B cell (primary cell): Measurements from ENCODE around the gene INKA1. TPM values are rescaled to one million over a fixed set of nuclear protein-coding genes. Genes with fewer than 3 reads are reported as not detected.
A peak's percentile ranks its signal among the peaks of the same experiment; 100 is the strongest.
"Not testable (repeated sequence)": the region's sequence is repeated elsewhere in the genome, so short reads cannot be mapped to it uniquely, and the experiment has no call there.

ENCODE experiments used
- ATAC-seq: fragments of 200-7000 bp; cut with Tn5 transposase; one replicate; pipeline ENCODE4 v1.10.0; 2021; ENCODE audit warnings: low read depth, mild to moderate bottlenecking, moderate number of reproducible peaks, moderate library complexity
- CTCF ChIA-PET: fragments of 350-600 bp; sonication (Branson Sonifier 250); formaldehyde crosslinking; loops from one replicate; lab custom pipeline; 2021; ENCODE audit warnings: antibody characterized with exemption, inconsistent platforms; lab: Charles Lee
- POLR2A ChIA-PET: fragments of 350-600 bp; sonication (Branson Sonifier 250); formaldehyde crosslinking; loops from one replicate; lab custom pipeline; 2021; ENCODE audit warnings: antibody characterized with exemption; lab: Charles Lee
- DNase-seq: peaks from one replicate; pipeline ENCODE4 v3.0.0; 2013
- H2AFZ ChIP-seq: 2 replicates; pipeline ENCODE4 v1.6.1; 2012; ENCODE audit warnings: mild to moderate bottlenecking, low read depth, low read length; ENCODE audit not compliant: insufficient read depth, poor library complexity, severe bottlenecking
- H3K27ac ChIP-seq, 2 donors: 1 replicate in 1 of 2; 2 replicates in 1 of 2; pipeline ENCODE4 v1.5.1; 2012 to 2013; ENCODE audit warnings: low read length in 2 of 2, mild to moderate bottlenecking in 2 of 2, moderate library complexity in 1 of 2
- H3K27me3 ChIP-seq, 4 experiments: fragments of 200-600 bp in 1 of 4; sonication (generic) in 1 of 4; replicated peaks in 1 of 4; 1 replicate in 2 of 4; 2 replicates in 2 of 4; pipeline versions ENCODE4 v1.6.1 to v1.7.0; 2013 to 2016; ENCODE audit warnings: low read length in 3 of 4, mild to moderate bottlenecking in 2 of 4, mixed read lengths in 1 of 4, moderate library complexity in 1 of 4; ENCODE audit not compliant: insufficient read depth in 4 of 4, control insufficient read depth in 3 of 4; ENCODE audit errors: control extremely low read depth in 1 of 4
- H3K36me3 ChIP-seq, 2 experiments: replicated peaks in 1 of 2; 1 replicate in 1 of 2; 2 replicates in 1 of 2; pipeline versions ENCODE4 v1.6.1 to v1.7.1; 2013; ENCODE audit warnings: low read length in 1 of 2; ENCODE audit not compliant: insufficient read depth in 2 of 2, control insufficient read depth in 1 of 2; ENCODE audit errors: control extremely low read depth in 1 of 2, extremely low read depth in 1 of 2
- H3K4me1 ChIP-seq, 2 donors: fragments of 200-600 bp in 1 of 2; sonication (generic) in 1 of 2; 1 replicate in 1 of 2; 2 replicates in 1 of 2; pipeline versions ENCODE4 v1.5.1 to v1.6.1; 2013 to 2017; ENCODE audit warnings: low read length in 2 of 2; ENCODE audit not compliant: control insufficient read depth in 2 of 2, insufficient read depth in 2 of 2
- H3K4me2 ChIP-seq: replicated peaks from 2 replicates; pipeline ENCODE3; 2012; ENCODE audit warnings: mild to moderate bottlenecking, low read depth, low read length; ENCODE audit not compliant: poor library complexity, severe bottlenecking
- H3K4me3 ChIP-seq, 5 experiments: fragments of 200-600 bp in 1 of 5; sonication (generic) in 1 of 5; 1 replicate in 3 of 5; 2 replicates in 2 of 5; pipeline versions ENCODE4 v1.5.1 to v1.7.0; 2011 to 2016; ENCODE audit warnings: low read length in 4 of 5, mild to moderate bottlenecking in 4 of 5, low read depth in 2 of 5, control low read depth in 1 of 5, moderate library complexity in 1 of 5; ENCODE audit not compliant: insufficient read depth in 1 of 5; ENCODE audit errors: control extremely low read depth in 1 of 5, extremely low read depth in 1 of 5
- H3K79me2 ChIP-seq: fragments of 200-600 bp; sonication (generic); one replicate; pipeline ENCODE4 v1.6.0; 2016; ENCODE audit warnings: low read length; ENCODE audit not compliant: control insufficient read depth, insufficient read depth
- H3K9ac ChIP-seq: fragments of 200-600 bp; sonication (generic); 2 replicates; pipeline ENCODE4 v1.6.1; 2017; ENCODE audit warnings: mild to moderate bottlenecking, low read length, moderate library complexity
- H3K9me3 ChIP-seq, 3 donors: one replicate each; pipeline versions ENCODE4 v1.6.1 to v1.7.1; 2013; ENCODE audit warnings: low read length in 2 of 3; ENCODE audit not compliant: control insufficient read depth in 2 of 3, insufficient read depth in 1 of 3; ENCODE audit errors: control extremely low read depth in 1 of 3
- H4K20me1 ChIP-seq: 2 replicates; pipeline ENCODE4 v1.6.0; 2012; ENCODE audit warnings: mild to moderate bottlenecking, low read length; ENCODE audit not compliant: insufficient read depth, control insufficient read depth, poor library complexity, severe bottlenecking
- H3K27ac Mint-ChIP-seq: one replicate; pipeline ENCODE4 v1.8.0; 2021; ENCODE audit warnings: mixed read lengths
- H3K27me3 Mint-ChIP-seq: one replicate; pipeline ENCODE4 v1.8.0; 2021; ENCODE audit warnings: mixed read lengths
- H3K4me1 Mint-ChIP-seq: one replicate; pipeline ENCODE4 v1.8.0; 2021; ENCODE audit warnings: mixed read lengths
- H3K4me3 Mint-ChIP-seq: one replicate; pipeline ENCODE4 v1.8.0; 2021; ENCODE audit warnings: mixed read lengths
- H3K9me3 Mint-ChIP-seq: one replicate; pipeline ENCODE4 v1.8.0; 2022; ENCODE audit warnings: mixed read lengths; ENCODE audit not compliant: insufficient read depth
- CTCF ChIP-seq: fragments of 200-600 bp; IDR thresholded peaks from one replicate; pipeline ENCODE4 v1.8.0; 2022; ENCODE audit warnings: antibody characterized with exemption, mild to moderate bottlenecking
- EZH2 ChIP-seq: IDR thresholded peaks from 2 replicates; pipeline ENCODE4 v1.6.1; 2012; ENCODE audit warnings: borderline replicate concordance, low read depth, mild to moderate bottlenecking, moderate library complexity, low read length; ENCODE audit not compliant: insufficient read depth, poor library complexity, severe bottlenecking
- WGBS: methylation state at CpG from one replicate; pipeline ENCODE4 v1.1.5; 2013; ENCODE audit warnings: missing lambda C conversion rate; ENCODE audit not compliant: insufficient coverage; 5-methylcytosine and 5-hydroxymethylcytosine counted together
- intact Hi-C: fragments of 100-400 bp; cut with micrococcal nuclease; formaldehyde crosslinking; loops from one replicate; pipeline ENCODE4 v1.10.0; 2022
- polyA plus RNA-seq: library from polyadenylated mRNA; depleted of rRNA; stranded (reverse); fragments of >200 nt; gene quantifications from 2 replicates; pipeline ENCODE4 v1.2.3, GENCODE V29; 2012
- total RNA-seq, 2 donors: library from RNA; stranded (reverse); fragments of 120-200 nt in 1 of 2; gene quantifications; 1 replicate in 1 of 2; 2 replicates in 1 of 2; pipeline versions ENCODE4 v1.2.3 to v1.2.4, GENCODE V29; 2013 to 2022

INKA1 gene
- total and polyA plus RNA-seq, 2 donors (not counting 1 experiment from before 2014, with no cell fraction given): 24.0 to 28.2 TPM

GRCh38 chr3:49813497-49814174 lies 10.6 kb downstream of the INKA1 start, which contains the start of gene UBA7:
UBA7 (minus strand) TSS chr3:49813953; CDS start chr3:49813787, 166 bp downstream.
- ChIA-PET POLR2A (interaction anchor here (0.5 to 3.3 kb wide), 7 partner anchors 8 to 1876 kb away, joined by 3 to 24 read pairs (median 8); partner anchors contain the start of genes INKA1 and IP6K1), CTCF (interaction anchor here (0.8 to 11.0 kb wide), 4 partner anchors 9 to 24 kb away, joined by 3 to 121 read pairs (median 42); partner anchors contain the start of gene INKA1)
- Mint-ChIP-seq H3K4me1 (peaks cover 52% of the 10 kb centered on the region), H3K9me3 (no peaks in the 10 kb centered on the region), H3K4me3 (peak within 1 kb of the TSS; percentile 99), H3K27ac (peak within 1 kb of the TSS; percentile 99), H3K27me3 (no peaks in the 10 kb centered on the region)
- peaks cover 0 to 45% of the 10 kb centered on the region in 2 experiments for H3K36me3 ChIP-seq
- peak within 1 kb of the TSS; percentile 81 for H3K9ac ChIP-seq
- 3% methylated on average over 6 of the region's 9 CpGs for WGBS
- H4K20me1 ChIP-seq: no peaks in the 10 kb centered on the region
- peak; percentile 95 for ATAC-seq
- TF ChIP-seq CTCF (no peak), EZH2 (no peak)
- peak within 1 kb of the TSS; percentile 48 to 93 (median 78) for H3K4me3 ChIP-seq
- peaks cover 64% of the 10 kb centered on the region for H3K79me2 ChIP-seq
- peak within 1 kb of the TSS; percentile 96 for H2AFZ ChIP-seq
- peaks cover 26 to 47% of the 10 kb centered on the region in 2 donors for H3K4me1 ChIP-seq
- H3K27me3 ChIP-seq: no peaks in the 10 kb centered on the region
- H3K27ac ChIP-seq: peak within 1 kb of the TSS; percentile 68 to 92
- H3K4me2 ChIP-seq: peak within 1 kb of the TSS; percentile 87
- intact Hi-C loops: loop anchor here (1.0 kb wide), 1 partner anchor 8 kb away; no protein-coding TSS in a partner anchor
- DNase-seq: peak; percentile 70
- H3K9me3 ChIP-seq: no peaks in the 10 kb centered on the region

DNA sequence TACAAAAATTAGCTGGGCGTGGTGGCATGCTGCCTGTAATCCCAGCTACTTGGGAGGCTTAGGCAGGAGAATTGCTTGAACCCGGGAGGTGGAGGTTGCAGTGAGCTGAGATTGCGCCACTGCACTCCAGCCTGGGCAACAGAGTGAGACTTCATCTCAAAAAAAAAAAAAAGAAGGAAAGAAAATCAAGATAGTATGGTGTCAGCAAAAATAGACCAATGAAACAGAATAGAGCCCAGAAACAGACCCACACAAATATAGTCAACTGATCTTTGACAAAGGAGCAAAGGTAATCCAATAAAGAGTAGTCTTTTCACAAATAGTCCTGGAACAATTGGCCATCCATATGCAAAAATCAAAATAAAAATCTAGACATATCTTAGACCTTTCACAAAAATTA lies 20.1 kb downstream of the INKA1 start:
- ATAC-seq, H3K9me3 ChIP-seq, H3K4me3 Mint-ChIP-seq, H2AFZ ChIP-seq, H3K4me1 ChIP-seq, H3K4me1 Mint-ChIP-seq, H3K4me3 ChIP-seq, intact Hi-C loops, H3K9me3 Mint-ChIP-seq, H3K79me2 ChIP-seq, H3K27me3 Mint-ChIP-seq, H3K27ac Mint-ChIP-seq, H3K27me3 ChIP-seq, POLR2A ChIA-PET, H4K20me1 ChIP-seq, DNase-seq, H3K4me2 ChIP-seq, H3K36me3 ChIP-seq, H3K9ac ChIP-seq, H3K27ac ChIP-seq: not testable (repeated sequence)
- CTCF ChIA-PET: interaction anchor here (0.9 kb wide), 1 partner anchor 20 kb away, joined by 3 read pairs; the partner anchor contains the start of gene INKA1
- 100% methylated on average over 1 of the region's 3 CpGs for WGBS
